Progenitor cell of endocrine pancreas (in vitro differentiated cells): Measurements from ENCODE around the gene RBSN. TPM values are rescaled to one million over a fixed set of nuclear protein-coding genes. Genes with fewer than 3 reads are reported as not detected.

Experiments
- DNase-seq: peaks from one replicate; pipeline ENCODE4 v3.0.0; 2021; ENCODE audit warnings: low spot score; ENCODE audit not compliant: unreplicated experiment
- H3K27ac Mint-ChIP-seq: 2 replicates; pipeline ENCODE4 v1.8.0; 2021; ENCODE audit warnings: mild to moderate bottlenecking, moderate library complexity, mixed read lengths
- H3K27me3 Mint-ChIP-seq: 2 replicates; pipeline ENCODE4 v1.8.0; 2021; ENCODE audit warnings: mixed read lengths
- H3K36me3 Mint-ChIP-seq: 2 replicates; pipeline ENCODE4 v1.8.0; 2022; ENCODE audit warnings: mixed read lengths; ENCODE audit not compliant: insufficient read depth
- H3K4me1 Mint-ChIP-seq: 2 replicates; pipeline ENCODE4 v1.8.0; 2021; ENCODE audit warnings: low read depth, mixed read lengths
- H3K4me3 Mint-ChIP-seq: 2 replicates; pipeline ENCODE4 v1.8.0; 2021; ENCODE audit warnings: low read depth, mild to moderate bottlenecking, moderate library complexity, mixed read lengths
- H3K9me3 Mint-ChIP-seq: 2 replicates; pipeline ENCODE4 v1.8.0; 2021; ENCODE audit warnings: low read depth, mixed read lengths
- total RNA-seq: library from RNA; stranded (reverse); gene quantifications from 2 replicates; pipeline ENCODE4 v1.2.1, GENCODE V29; 2021
- TF ChIP-seq, protein P1 (sequence below): fragments of 200-600 bp; sonication (generic); IDR thresholded peaks from one replicate; pipeline ENCODE4 v1.5.0; 2021; ENCODE audit warnings: antibody characterized with exemption, mild to moderate bottlenecking; ENCODE audit not compliant: unreplicated experiment

Gene RBSN
- total RNA-seq, 1 donor from 2014 or later, result 26.2 TPM

DNA sequence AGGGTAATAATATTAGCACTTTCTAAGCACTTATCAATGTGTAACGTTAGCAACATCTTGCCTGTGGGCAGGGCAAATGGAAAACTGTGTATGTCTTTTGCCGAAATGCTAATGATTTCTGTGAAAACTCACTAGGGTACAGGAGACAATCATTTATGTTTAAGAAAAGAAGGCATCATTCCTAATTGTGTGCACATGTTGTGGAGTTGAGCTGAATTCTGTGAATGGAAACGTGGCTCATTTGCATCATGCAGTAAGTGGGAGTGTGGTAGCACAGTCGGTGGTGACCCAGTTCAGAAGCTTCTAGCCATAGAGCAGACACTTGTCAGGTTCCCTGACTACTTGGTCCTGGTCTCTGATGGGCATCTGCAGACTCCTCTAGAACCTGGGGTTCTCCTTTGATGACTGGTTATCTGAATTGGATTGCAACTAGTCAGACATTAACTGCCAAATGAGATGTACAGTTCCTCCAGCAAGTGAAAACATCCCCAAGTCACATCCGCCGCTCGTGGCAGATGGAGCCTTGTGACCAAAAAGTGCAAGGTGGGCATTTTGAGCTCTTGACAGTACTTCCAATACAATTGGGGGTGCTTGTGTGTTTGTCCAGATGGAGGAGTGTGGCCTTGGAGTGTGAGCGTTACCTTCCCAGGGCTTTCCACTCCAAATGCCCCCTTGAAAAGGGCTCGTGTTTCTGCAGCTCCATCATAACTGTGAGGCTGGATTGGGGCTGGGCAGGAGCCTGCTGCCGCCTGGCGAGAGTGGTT is 55.4 kb downstream of the RBSN start:
- peaks cover 18% of the 10 kb centered on the region for H3K36me3 Mint-ChIP-seq
- H3K9me3 Mint-ChIP-seq, result no peaks in the 10 kb centered on the region
- no peak for DNase-seq
- no peak overlapping the region for H3K4me3 Mint-ChIP-seq
- no peak overlapping the region for H3K27ac Mint-ChIP-seq
- TF ChIP-seq, protein P1, sequence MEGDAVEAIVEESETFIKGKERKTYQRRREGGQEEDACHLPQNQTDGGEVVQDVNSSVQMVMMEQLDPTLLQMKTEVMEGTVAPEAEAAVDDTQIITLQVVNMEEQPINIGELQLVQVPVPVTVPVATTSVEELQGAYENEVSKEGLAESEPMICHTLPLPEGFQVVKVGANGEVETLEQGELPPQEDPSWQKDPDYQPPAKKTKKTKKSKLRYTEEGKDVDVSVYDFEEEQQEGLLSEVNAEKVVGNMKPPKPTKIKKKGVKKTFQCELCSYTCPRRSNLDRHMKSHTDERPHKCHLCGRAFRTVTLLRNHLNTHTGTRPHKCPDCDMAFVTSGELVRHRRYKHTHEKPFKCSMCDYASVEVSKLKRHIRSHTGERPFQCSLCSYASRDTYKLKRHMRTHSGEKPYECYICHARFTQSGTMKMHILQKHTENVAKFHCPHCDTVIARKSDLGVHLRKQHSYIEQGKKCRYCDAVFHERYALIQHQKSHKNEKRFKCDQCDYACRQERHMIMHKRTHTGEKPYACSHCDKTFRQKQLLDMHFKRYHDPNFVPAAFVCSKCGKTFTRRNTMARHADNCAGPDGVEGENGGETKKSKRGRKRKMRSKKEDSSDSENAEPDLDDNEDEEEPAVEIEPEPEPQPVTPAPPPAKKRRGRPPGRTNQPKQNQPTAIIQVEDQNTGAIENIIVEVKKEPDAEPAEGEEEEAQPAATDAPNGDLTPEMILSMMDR, result no peak
- no peaks in the 10 kb centered on the region for H3K27me3 Mint-ChIP-seq
- no peaks in the 10 kb centered on the region for H3K4me1 Mint-ChIP-seq

DNA sequence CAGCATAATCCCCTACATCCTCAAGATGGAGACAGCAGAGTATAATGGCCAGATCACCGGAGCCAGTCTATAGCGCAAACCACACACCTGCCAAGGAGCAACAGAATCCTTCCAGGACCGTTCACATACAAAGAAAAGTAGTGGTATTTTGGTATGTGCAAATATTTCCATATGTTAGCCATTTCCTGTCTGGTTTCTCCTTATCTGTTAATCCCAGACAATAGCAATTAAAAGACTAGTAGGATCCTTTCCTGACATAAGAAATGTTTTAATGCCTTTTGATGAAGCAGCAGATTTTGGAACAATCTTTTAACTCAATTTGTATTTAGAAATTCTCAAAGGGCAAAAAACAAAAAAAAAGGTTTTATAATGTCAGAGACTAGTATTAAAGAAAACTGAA is 56.0 kb downstream of the RBSN start:
- Mint-ChIP-seq H3K4me3 (no peak overlapping the region), H3K27me3 (no peaks in the 10 kb centered on the region), H3K27ac (peak overlapping the region; percentile 6), H3K9me3 (no peaks in the 10 kb centered on the region), H3K36me3 (peaks cover 19% of the 10 kb centered on the region), H3K4me1 (no peaks in the 10 kb centered on the region)
- TF ChIP-seq, protein P1, result no peak
- no peak for DNase-seq

DNA sequence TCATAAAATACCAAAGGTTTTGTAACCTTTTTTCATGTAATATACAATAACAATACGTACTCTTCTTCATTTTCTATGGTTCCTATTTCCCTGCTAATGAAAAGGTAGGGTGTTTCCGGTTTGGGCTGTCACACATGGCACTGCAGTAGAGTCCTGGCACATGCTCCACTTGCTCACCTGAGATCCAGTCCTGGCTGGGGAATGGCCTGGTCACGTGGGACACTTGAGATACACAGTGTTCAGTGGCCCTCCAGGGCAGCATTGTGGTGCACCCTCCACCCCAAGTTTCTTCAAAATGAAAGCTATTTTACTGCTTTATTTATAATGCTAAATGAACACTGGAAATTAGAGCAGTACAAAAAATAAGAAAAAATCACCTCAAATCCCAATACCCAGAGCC is 57.0 kb downstream of the RBSN start:
- H3K36me3 Mint-ChIP-seq, result peaks cover 20% of the 10 kb centered on the region
- no peak overlapping the region for H3K27ac Mint-ChIP-seq
- no peak for DNase-seq
- H3K4me1 Mint-ChIP-seq, result no peaks in the 10 kb centered on the region
- no peaks in the 10 kb centered on the region for H3K9me3 Mint-ChIP-seq
- no peak overlapping the region for H3K4me3 Mint-ChIP-seq
- H3K27me3 Mint-ChIP-seq, result no peaks in the 10 kb centered on the region
- TF ChIP-seq, protein P1, result no peak

DNA sequence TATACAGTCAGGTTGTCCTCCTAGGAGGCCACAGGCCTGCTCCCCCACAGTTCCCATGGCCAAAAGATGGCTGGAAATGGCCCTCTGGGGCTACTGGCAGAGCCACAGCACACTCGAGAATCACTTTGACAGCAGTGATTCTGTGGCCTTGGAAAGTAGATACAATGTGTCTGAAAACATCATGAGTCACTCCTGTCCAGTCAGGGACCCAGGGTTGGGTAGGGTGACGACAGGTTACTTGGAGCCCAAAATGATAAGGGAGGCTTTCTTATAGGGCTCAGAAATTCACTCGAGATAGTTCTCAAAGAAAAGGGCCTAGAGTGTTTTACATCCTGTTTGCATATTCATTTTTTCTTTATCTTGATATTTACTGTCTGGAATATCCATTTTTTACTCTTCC is 58.1 kb downstream of the RBSN start:
- Mint-ChIP-seq H3K36me3 (peaks cover 18% of the 10 kb centered on the region), H3K4me3 (no peak overlapping the region), H3K4me1 (no peaks in the 10 kb centered on the region), H3K27ac (peak overlapping the region; percentile 73), H3K9me3 (no peaks in the 10 kb centered on the region), H3K27me3 (no peaks in the 10 kb centered on the region)
- DNase-seq, result no peak
- TF ChIP-seq, protein P1, result no peak

DNA sequence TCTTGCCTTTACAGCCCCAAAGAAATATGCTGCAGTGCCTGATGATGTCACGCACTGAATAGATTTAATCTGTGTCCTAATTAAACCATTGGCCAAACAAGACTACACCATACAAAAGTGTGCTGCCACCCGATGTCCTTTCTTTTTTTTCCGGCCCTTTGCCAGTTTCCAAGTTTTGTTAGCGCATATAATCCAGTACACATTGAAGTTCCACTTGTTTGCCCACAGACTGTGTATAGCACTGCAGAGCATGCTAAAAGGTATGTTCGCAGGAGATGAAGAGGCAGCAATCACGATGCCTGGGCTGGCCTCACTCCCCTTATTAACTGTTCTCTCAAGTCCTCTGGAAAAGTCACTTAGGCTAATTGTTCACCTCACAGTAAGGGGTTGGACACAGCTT is 60.6 kb downstream of the RBSN start:
- Mint-ChIP-seq H3K27me3 (no peaks in the 10 kb centered on the region), H3K4me3 (no peak overlapping the region), H3K4me1 (no peaks in the 10 kb centered on the region), H3K36me3 (peaks cover 17% of the 10 kb centered on the region), H3K9me3 (no peaks in the 10 kb centered on the region), H3K27ac (no peak overlapping the region)
- no peak for DNase-seq
- TF ChIP-seq, protein P1, result no peak
